K562 (cell line): ENCODE measurements around the gene GRM5. TPM values are rescaled to one million over a fixed set of nuclear protein-coding genes. Genes with fewer than 3 reads are reported as not detected.

Experiments used
- CBX1 ChIP-seq: sonication (generic); IDR thresholded peaks from 2 replicates; pipeline ENCODE4 v1.6.1; 2016; ENCODE audit warnings: antibody characterized with exemption, low read depth, mild to moderate bottlenecking
- EHMT2 ChIP-seq: fragments of 450-650 bp; IDR thresholded peaks from 2 replicates; pipeline ENCODE4 v1.6.1; 2018; ENCODE audit warnings: antibody characterized with exemption
- FOXA1 ChIP-seq: fragments of 450-650 bp; IDR thresholded peaks from 2 replicates; pipeline ENCODE4 v1.6.1; 2016; ENCODE audit warnings: mild to moderate bottlenecking, borderline replicate concordance
- HOMEZ ChIP-seq: fragments of 250-450 bp; sonication (Bioruptor Pico); IDR thresholded peaks from 2 replicates; pipeline ENCODE4 v1.4.0; 2020; ENCODE audit warnings: mild to moderate bottlenecking, moderate library complexity
- KLF1 ChIP-seq: fragments of 450-650 bp; IDR thresholded peaks from 2 replicates; pipeline ENCODE4 v1.6.1; 2016; ENCODE audit warnings: missing genetic modification characterization, missing compliant biosample characterization
- MAFF ChIP-seq: IDR thresholded peaks from 2 replicates; pipeline ENCODE4 v1.6.1; 2012; ENCODE audit warnings: low read length, improper control_type of control experiment
- MECOM ChIP-seq: fragments of 250-450 bp; sonication (Bioruptor Pico); IDR thresholded peaks from 2 replicates; pipeline ENCODE4 v1.8.0; 2022; ENCODE audit warnings: inconsistent platforms
- MIER1 ChIP-seq: fragments of 450-650 bp; IDR thresholded peaks from 2 replicates; pipeline ENCODE4 v1.6.1; 2016; ENCODE audit warnings: antibody characterized with exemption, mild to moderate bottlenecking, low read depth
- NR2C2 ChIP-seq, 2 experiments: fragments of 200-800 bp in 1 of 2; sonication (Bioruptor generic) in 1 of 2; sonication (generic) in 1 of 2; formaldehyde crosslinking in 1 of 2; IDR thresholded peaks; 2 replicates each; pipeline versions ENCODE4 v1.6.1 to v1.8.0; 2016 to 2022; ENCODE audit warnings: mild to moderate bottlenecking in 1 of 2, missing compliant biosample characterization in 1 of 2, missing genetic modification characterization in 1 of 2, missing genetic modification reagents in 1 of 2
- NR4A1 ChIP-seq, 2 experiments: fragments of 250-450 bp in 1 of 2; fragments of 450-650 bp in 1 of 2; sonication (Bioruptor Pico) in 1 of 2; IDR thresholded peaks; 2 replicates each; pipeline versions ENCODE4 v1.4.0 to v1.6.1; 2016 to 2020; ENCODE audit warnings: mild to moderate bottlenecking in 2 of 2, missing compliant biosample characterization in 1 of 2, missing genetic modification characterization in 1 of 2, moderate library complexity in 1 of 2
- YY1 ChIP-seq, 3 experiments: IDR thresholded peaks; 2 replicates each; pipeline ENCODE4 v1.6.1; 2011; ENCODE audit warnings: low read length in 2 of 3, mild to moderate bottlenecking in 2 of 3, moderate library complexity in 2 of 3, borderline replicate concordance in 1 of 3, control low read depth in 1 of 3, low read depth in 1 of 3; ENCODE audit not compliant: insufficient read depth in 3 of 3, insufficient replicate concordance in 2 of 3, control insufficient read depth in 1 of 3, insufficient read length in 1 of 3; ENCODE audit errors: extremely low read depth in 1 of 3
- polyA plus RNA-seq, 8 experiments: library from polyadenylated mRNA; depleted of rRNA in 4 of 8; stranded (reverse) in 5 of 8; unstranded in 3 of 8; fragments of >200 nt; fragmentation: Nextera tagmentation in 2 of 8; fragmentation: Illumina TruSeq in 1 of 8; extraction: Ambion mirVana in 2 of 8; extraction: Trizol in 1 of 8; gene quantifications; 2 replicates each; pipeline versions ENCODE4 v1.2.1 to v1.2.3, GENCODE V29; 2011 to 2014; ENCODE audit warnings: inconsistent platforms in 1 of 8, missing spikeins in 1 of 8
- total RNA-seq, 7 experiments: library from RNA; depleted of rRNA in 6 of 7; stranded (reverse); fragments of >200 nt in 6 of 7; fragmentation: Illumina TruSeq in 2 of 7; extraction: Trizol in 2 of 7; gene quantifications; 2 replicates each; pipeline versions ENCODE4 v1.2.1 to v1.2.3, GENCODE V29; 2011 to 2021; ENCODE audit warnings: low replicate concordance in 1 of 7
- TF ChIP-seq, protein P1 (sequence below): sonication (generic); formaldehyde crosslinking; IDR thresholded peaks from 2 replicates; pipeline ENCODE4 v1.5.0; 2020; ENCODE audit warnings: missing genetic modification reagents
- TF ChIP-seq, protein P2 (sequence below): fragments of 450-650 bp; formaldehyde crosslinking; IDR thresholded peaks from 2 replicates; pipeline ENCODE4 v1.4.0; 2020; ENCODE audit warnings: mild to moderate bottlenecking, moderate library complexity
- TF ChIP-seq, protein P3 (sequence below): fragments of 200-800 bp; sonication (Bioruptor generic); IDR thresholded peaks from 2 replicates; pipeline ENCODE4 v1.6.1; 2016; ENCODE audit warnings: missing genetic modification characterization, missing compliant biosample characterization
- TF ChIP-seq, protein P4 (sequence below), 2 experiments: fragments of 250-450 bp in 1 of 2; fragments of 450-650 bp in 1 of 2; sonication (Bioruptor Pico) in 1 of 2; IDR thresholded peaks; 2 replicates each; pipeline versions ENCODE4 v1.6.1 to v1.8.0; 2016 to 2021; ENCODE audit warnings: mild to moderate bottlenecking in 2 of 2, moderate library complexity in 2 of 2, missing compliant biosample characterization in 1 of 2, missing genetic modification characterization in 1 of 2

Gene GRM5
- total and polyA plus RNA-seq, 9 of the 15 experiments (the other 6 are each of a cell fraction or from before 2014, with no cell fraction given), result not detected

DNA sequence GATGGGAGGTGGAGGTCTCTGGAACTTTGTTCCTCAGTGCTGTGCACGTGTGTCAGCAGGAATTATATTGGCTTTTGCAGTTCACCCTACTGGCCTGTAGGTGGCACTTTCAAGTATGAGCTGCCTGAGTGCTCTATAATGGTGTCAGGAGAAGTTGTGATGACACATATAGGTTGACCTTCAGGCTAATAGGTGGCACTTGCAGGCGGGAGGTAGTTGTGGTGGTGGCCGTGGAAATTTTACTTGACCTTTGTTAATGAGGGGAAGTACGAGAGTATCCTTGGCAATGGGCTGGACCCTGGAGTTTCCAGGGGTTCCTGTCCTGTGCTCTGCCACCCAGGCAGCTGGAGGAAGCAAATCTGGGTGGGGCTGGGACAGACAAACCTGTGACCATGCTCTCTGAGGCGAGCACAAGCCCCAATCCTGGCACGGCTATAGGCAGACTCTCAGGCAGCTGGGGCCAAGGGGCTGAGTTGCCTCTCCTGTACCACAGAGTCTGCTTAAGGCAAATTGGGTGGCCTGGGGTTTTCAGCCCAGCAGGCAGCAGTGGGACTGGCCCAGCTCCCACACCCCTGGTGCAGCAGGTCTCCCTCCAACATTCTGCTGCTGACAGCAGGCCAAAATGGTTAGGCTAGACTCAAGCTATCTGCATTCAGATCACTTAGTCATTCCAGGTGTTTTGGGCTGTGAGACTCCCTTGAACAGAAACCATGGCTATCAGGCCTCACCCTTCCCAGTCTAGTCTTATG, 580.7 kb downstream of the GRM5 start (continued):
- TF ChIP-seq, protein P1, sequence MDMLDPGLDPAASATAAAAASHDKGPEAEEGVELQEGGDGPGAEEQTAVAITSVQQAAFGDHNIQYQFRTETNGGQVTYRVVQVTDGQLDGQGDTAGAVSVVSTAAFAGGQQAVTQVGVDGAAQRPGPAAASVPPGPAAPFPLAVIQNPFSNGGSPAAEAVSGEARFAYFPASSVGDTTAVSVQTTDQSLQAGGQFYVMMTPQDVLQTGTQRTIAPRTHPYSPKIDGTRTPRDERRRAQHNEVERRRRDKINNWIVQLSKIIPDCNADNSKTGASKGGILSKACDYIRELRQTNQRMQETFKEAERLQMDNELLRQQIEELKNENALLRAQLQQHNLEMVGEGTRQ, result no peak
- TF ChIP-seq NR4A1 (CRISPR knock-in tag; IDR thresholded peaks at IDR 0.05) (no peak), NR4A1 (tag; IDR thresholded peaks at IDR 0.05) (0 out of 2 replicates have a peak, but pooled peaks have one; percentile 26), MAFF (peak; percentile 61), FOXA1 (no peak), YY1 (IDR thresholded peaks at IDR 0.05; ENCODE audit: borderline replicate concordance in 1 of 3, control insufficient read depth in 1 of 3, extremely low read depth in 1 of 3, insufficient read depth in 3 of 3, insufficient read length in 1 of 3, insufficient replicate concordance in 2 of 3, low read depth in 1 of 3, low read length in 2 of 3) (peak in 1 of 3 experiments; percentile 64), MECOM (CRISPR knock-in tag) (no peak), HOMEZ (CRISPR knock-in tag) (no peak), KLF1 (no peak), CBX1 (no peak), EHMT2 (0 out of 2 replicates have a peak, but pooled peaks have one; percentile 64), MIER1 (no peak), NR2C2 (CRISPR knock-in tag; IDR thresholded peaks at IDR 0.05) (no peak), NR2C2 (tag; IDR thresholded peaks at IDR 0.05) (peak; percentile 32; the same call in 1 of the 2 replicates)
- TF ChIP-seq, protein P2, sequence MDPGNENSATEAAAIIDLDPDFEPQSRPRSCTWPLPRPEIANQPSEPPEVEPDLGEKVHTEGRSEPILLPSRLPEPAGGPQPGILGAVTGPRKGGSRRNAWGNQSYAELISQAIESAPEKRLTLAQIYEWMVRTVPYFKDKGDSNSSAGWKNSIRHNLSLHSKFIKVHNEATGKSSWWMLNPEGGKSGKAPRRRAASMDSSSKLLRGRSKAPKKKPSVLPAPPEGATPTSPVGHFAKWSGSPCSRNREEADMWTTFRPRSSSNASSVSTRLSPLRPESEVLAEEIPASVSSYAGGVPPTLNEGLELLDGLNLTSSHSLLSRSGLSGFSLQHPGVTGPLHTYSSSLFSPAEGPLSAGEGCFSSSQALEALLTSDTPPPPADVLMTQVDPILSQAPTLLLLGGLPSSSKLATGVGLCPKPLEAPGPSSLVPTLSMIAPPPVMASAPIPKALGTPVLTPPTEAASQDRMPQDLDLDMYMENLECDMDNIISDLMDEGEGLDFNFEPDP (CRISPR knock-in tag), result no peak
- TF ChIP-seq, protein P3, sequence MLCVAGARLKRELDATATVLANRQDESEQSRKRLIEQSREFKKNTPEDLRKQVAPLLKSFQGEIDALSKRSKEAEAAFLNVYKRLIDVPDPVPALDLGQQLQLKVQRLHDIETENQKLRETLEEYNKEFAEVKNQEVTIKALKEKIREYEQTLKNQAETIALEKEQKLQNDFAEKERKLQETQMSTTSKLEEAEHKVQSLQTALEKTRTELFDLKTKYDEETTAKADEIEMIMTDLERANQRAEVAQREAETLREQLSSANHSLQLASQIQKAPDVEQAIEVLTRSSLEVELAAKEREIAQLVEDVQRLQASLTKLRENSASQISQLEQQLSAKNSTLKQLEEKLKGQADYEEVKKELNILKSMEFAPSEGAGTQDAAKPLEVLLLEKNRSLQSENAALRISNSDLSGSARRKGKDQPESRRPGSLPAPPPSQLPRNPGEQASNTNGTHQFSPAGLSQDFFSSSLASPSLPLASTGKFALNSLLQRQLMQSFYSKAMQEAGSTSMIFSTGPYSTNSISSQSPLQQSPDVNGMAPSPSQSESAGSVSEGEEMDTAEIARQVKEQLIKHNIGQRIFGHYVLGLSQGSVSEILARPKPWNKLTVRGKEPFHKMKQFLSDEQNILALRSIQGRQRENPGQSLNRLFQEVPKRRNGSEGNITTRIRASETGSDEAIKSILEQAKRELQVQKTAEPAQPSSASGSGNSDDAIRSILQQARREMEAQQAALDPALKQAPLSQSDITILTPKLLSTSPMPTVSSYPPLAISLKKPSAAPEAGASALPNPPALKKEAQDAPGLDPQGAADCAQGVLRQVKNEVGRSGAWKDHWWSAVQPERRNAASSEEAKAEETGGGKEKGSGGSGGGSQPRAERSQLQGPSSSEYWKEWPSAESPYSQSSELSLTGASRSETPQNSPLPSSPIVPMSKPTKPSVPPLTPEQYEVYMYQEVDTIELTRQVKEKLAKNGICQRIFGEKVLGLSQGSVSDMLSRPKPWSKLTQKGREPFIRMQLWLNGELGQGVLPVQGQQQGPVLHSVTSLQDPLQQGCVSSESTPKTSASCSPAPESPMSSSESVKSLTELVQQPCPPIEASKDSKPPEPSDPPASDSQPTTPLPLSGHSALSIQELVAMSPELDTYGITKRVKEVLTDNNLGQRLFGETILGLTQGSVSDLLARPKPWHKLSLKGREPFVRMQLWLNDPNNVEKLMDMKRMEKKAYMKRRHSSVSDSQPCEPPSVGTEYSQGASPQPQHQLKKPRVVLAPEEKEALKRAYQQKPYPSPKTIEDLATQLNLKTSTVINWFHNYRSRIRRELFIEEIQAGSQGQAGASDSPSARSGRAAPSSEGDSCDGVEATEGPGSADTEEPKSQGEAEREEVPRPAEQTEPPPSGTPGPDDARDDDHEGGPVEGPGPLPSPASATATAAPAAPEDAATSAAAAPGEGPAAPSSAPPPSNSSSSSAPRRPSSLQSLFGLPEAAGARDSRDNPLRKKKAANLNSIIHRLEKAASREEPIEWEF (CRISPR knock-in tag), result no peak
- TF ChIP-seq, protein P4, sequence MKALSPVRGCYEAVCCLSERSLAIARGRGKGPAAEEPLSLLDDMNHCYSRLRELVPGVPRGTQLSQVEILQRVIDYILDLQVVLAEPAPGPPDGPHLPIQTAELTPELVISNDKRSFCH (CRISPR knock-in tag; IDR thresholded peaks at IDR 0.05), result no peak
- TF ChIP-seq, protein P4 (tag; IDR thresholded peaks at IDR 0.05), result no peak
